Gastroesophageal sphincter (tissue), 4 donors: ENCODE results near the gene VNN1. TPM values are rescaled to one million over a fixed set of nuclear protein-coding genes. Genes with fewer than 3 reads are reported as not detected.

Experiments used
- ATAC-seq: fragments of 150-250 bp; one replicate; pipeline ENCODE4 v1.9.1; 2016; ENCODE audit warnings: mild to moderate bottlenecking, moderate library complexity
- H3K27ac ChIP-seq, 4 donors: fragments of 200-600 bp; sonication (generic) in 3 of 4; 1 replicate in 3 of 4; 2 replicates in 1 of 4; pipeline ENCODE4 v1.5.1; 2016 to 2019
- H3K27me3 ChIP-seq: fragments of 200-600 bp; sonication (generic); one replicate; pipeline ENCODE4 v1.5.1; 2019
- H3K36me3 ChIP-seq, 2 donors: fragments of 200-600 bp; sonication (generic); one replicate each; pipeline ENCODE4 v1.5.1; 2019; ENCODE audit warnings: control low read depth in 1 of 2
- H3K4me1 ChIP-seq, 3 donors: fragments of 200-600 bp; sonication (generic); 1 replicate in 2 of 3; 2 replicates in 1 of 3; pipeline ENCODE4 v1.5.1; 2016 to 2019; ENCODE audit warnings: control low read depth in 2 of 3
- H3K4me3 ChIP-seq, 2 donors: fragments of 200-600 bp; sonication (generic); one replicate each; pipeline ENCODE4 v1.5.1; 2019; ENCODE audit warnings: mild to moderate bottlenecking in 1 of 2, moderate library complexity in 1 of 2
- H3K9me3 ChIP-seq, 3 donors: fragments of 200-600 bp; sonication (generic); one replicate each; pipeline ENCODE4 v1.5.1; 2017 to 2019; ENCODE audit warnings: control low read depth in 2 of 3
- CTCF ChIP-seq, 4 experiments: fragments of 200-600 bp in 2 of 4; fragments of 450-650 bp in 2 of 4; sonication (generic) in 1 of 4; IDR thresholded peaks; one replicate each; pipeline ENCODE4 v1.5.1; 2017 to 2019; ENCODE audit warnings: antibody characterized with exemption in 4 of 4, mild to moderate bottlenecking in 2 of 4, moderate library complexity in 2 of 4
- EP300 ChIP-seq: sonication (generic); formaldehyde crosslinking; IDR thresholded peaks from one replicate; pipeline ENCODE4 v1.6.1; 2017; ENCODE audit warnings: antibody characterized with exemption, mild to moderate bottlenecking
- POLR2A ChIP-seq, 2 donors: fragments of 450-650 bp; IDR thresholded peaks; one replicate each; pipeline ENCODE4 v1.6.1; 2017; ENCODE audit warnings: antibody characterized with exemption in 2 of 2, mild to moderate bottlenecking in 2 of 2, moderate library complexity in 1 of 2
- POLR2AphosphoS5 ChIP-seq: sonication (generic); formaldehyde crosslinking; IDR thresholded peaks from one replicate; pipeline ENCODE4 v1.6.1; 2017; ENCODE audit warnings: antibody characterized with exemption
- WGBS, 2 donors: methylation state at CpG; one replicate each; pipeline ENCODE4 v1.1.5; 2018; ENCODE audit warnings: low coverage in 1 of 2; 5-methylcytosine and 5-hydroxymethylcytosine counted together
- total RNA-seq, 4 donors: library from RNA; depleted of rRNA; stranded (reverse); fragments of >200 nt; gene quantifications; one replicate each; pipeline ENCODE4 v1.1.0, GENCODE V29; 2016

Gene VNN1
- total RNA-seq, 4 donors from 2014 or later = 0.15 to 3.9 (median 2.2) TPM; not detected in 1

- Histone ChIP-seq H3K27ac (no peak overlapping the region), H3K36me3 (no peaks in the 10 kb centered on the region), H3K4me1 (peaks cover 0 to 6% (median 0%) of the 10 kb centered on the region in 3 donors), H3K4me3 (no peak overlapping the region), H3K9me3 (no peaks in the 10 kb centered on the region), H3K27me3 (no peaks in the 10 kb centered on the region)
- ATAC-seq = no peak
- TF ChIP-seq EP300 = no peak
- no peak for TF ChIP-seq CTCF (IDR thresholded peaks at IDR 0.05)
- no peak for TF ChIP-seq POLR2A (IDR thresholded peaks at IDR 0.05)
- WGBS, 2 donors = 80 to 90% methylated on average over 1 of the region's 1 CpG
Measured at GRCh38 chr6:132671295-132671694, 42.6 kb downstream of the VNN1 start.

GRCh38 chr6:132669690-132670291 is 44.1 kb downstream of the VNN1 start:
- Histone ChIP-seq H3K4me1 (peaks cover 0 to 6% (median 0%) of the 10 kb centered on the region in 3 donors), H3K36me3 (no peaks in the 10 kb centered on the region), H3K9me3 (no peaks in the 10 kb centered on the region), H3K27ac (no peak overlapping the region), H3K27me3 (no peaks in the 10 kb centered on the region), H3K4me3 (no peak overlapping the region)
- peak in 3 of 4 experiments; percentile 35 to 56 (median 53) for TF ChIP-seq CTCF (IDR thresholded peaks at IDR 0.05)
- TF ChIP-seq POLR2A (IDR thresholded peaks at IDR 0.05) = no peak
- ATAC-seq = peak; percentile 57
- WGBS, 2 donors = 0 to 9% methylated on average over 3 to 4 of the region's 4 CpGs

GRCh38 chr6:132666118-132666517 is 47.7 kb downstream of the VNN1 start:
- Histone ChIP-seq H3K9me3 (no peaks in the 10 kb centered on the region), H3K27me3 (no peaks in the 10 kb centered on the region), H3K4me1 (peaks cover 0 to 6% (median 0%) of the 10 kb centered on the region in 3 donors), H3K27ac (no peak overlapping the region), H3K4me3 (no peak overlapping the region), H3K36me3 (no peaks in the 10 kb centered on the region)
- 75 to 96% methylated on average over 3 to 4 of the region's 4 CpGs for WGBS, 2 donors
- TF ChIP-seq EP300 = no peak
- TF ChIP-seq POLR2A (IDR thresholded peaks at IDR 0.05) = no peak
- TF ChIP-seq POLR2AphosphoS5 = no peak
- TF ChIP-seq CTCF (IDR thresholded peaks at IDR 0.05) = no peak
- no peak for ATAC-seq

GRCh38 chr6:132664309-132665034 is 49.4 kb downstream of the VNN1 start:
- H3K27ac ChIP-seq = no peak overlapping the region
- no peaks in the 10 kb centered on the region for H3K9me3 ChIP-seq
- TF ChIP-seq CTCF (IDR thresholded peaks at IDR 0.05) = no peak
- TF ChIP-seq EP300 = no peak
- TF ChIP-seq POLR2A (IDR thresholded peaks at IDR 0.05) = no peak
- no peak for TF ChIP-seq POLR2AphosphoS5
- ATAC-seq = no peak
- 100% methylated on average over 1 of the region's 1 CpG for WGBS, 2 donors
- no peaks in the 10 kb centered on the region for H3K4me1 ChIP-seq
- no peak overlapping the region for H3K4me3 ChIP-seq
- H3K27me3 ChIP-seq = no peaks in the 10 kb centered on the region
- H3K36me3 ChIP-seq = no peaks in the 10 kb centered on the region

- no peak for ATAC-seq
- Histone ChIP-seq H3K4me1 (no peaks in the 10 kb centered on the region), H3K4me3 (no peak overlapping the region), H3K9me3 (no peaks in the 10 kb centered on the region), H3K27ac (no peak overlapping the region), H3K36me3 (no peaks in the 10 kb centered on the region), H3K27me3 (no peaks in the 10 kb centered on the region)
- no peak for TF ChIP-seq CTCF (IDR thresholded peaks at IDR 0.05)
- no peak for TF ChIP-seq POLR2AphosphoS5
- TF ChIP-seq POLR2A (IDR thresholded peaks at IDR 0.05) = no peak
- no peak for TF ChIP-seq EP300
- WGBS, 2 donors = 20 to 50% methylated on average over 1 of the region's 1 CpG
Measured at GRCh38 chr6:132663661-132664060, 50.2 kb downstream of the VNN1 start.
